Measurements from ENCODE around the gene LRRC1. TPM values are rescaled to one million over a fixed set of nuclear protein-coding genes. Genes with fewer than 3 reads are reported as not detected.

The LRRC1 gene
- total and polyA plus RNA-seq, 3 experiments from 2014 or later, result 1.6 to 2.5 (median 2.4) TPM

GRCh38 chr6:53858196-53858595, 63.4 kb downstream of the LRRC1 start:
- ChIA-PET CTCF (no interaction called here), POLR2A (no interaction called here)
- H3K4me1 Mint-ChIP-seq, result peaks cover 8 to 16% (median 15%) of the 10 kb centered on the region in 3 donors
- Histone ChIP-seq H3K9me3 (ENCODE audit: low read length) (no peaks in the 10 kb centered on the region), H3K27me3 (ENCODE audit: insufficient read depth, low read length, poor library complexity, severe bottlenecking) (no peaks in the 10 kb centered on the region), H3K27ac (ENCODE audit: low read depth, low read length) (no peak overlapping the region), H3K36me3 (ENCODE audit: insufficient read depth, low read length) (no peaks in the 10 kb centered on the region), H3K4me1 (ENCODE audit: insufficient read depth, low read length) (no peaks in the 10 kb centered on the region), H3K4me3 (ENCODE audit: low read length) (no peak overlapping the region)
- H3K4me3 Mint-ChIP-seq, result no peak overlapping the region
- no peak for DNase-seq
- no peaks in the 10 kb centered on the region for H3K9me3 Mint-ChIP-seq
- H3K36me3 Mint-ChIP-seq, result no peaks in the 10 kb centered on the region
- H3K27me3 Mint-ChIP-seq, result peaks cover 0 to 4% of the 10 kb centered on the region in 2 donors
- no peak overlapping the region for H3K27ac Mint-ChIP-seq

GRCh38 chr6:53858913-53859312, 64.1 kb downstream of the LRRC1 start:
- ChIA-PET CTCF (no interaction called here), POLR2A (no interaction called here)
- Histone ChIP-seq H3K27me3 (ENCODE audit: insufficient read depth, low read length, poor library complexity, severe bottlenecking) (no peaks in the 10 kb centered on the region), H3K36me3 (ENCODE audit: insufficient read depth, low read length) (no peaks in the 10 kb centered on the region), H3K4me3 (ENCODE audit: low read length) (no peak overlapping the region), H3K4me1 (ENCODE audit: insufficient read depth, low read length) (no peaks in the 10 kb centered on the region), H3K9me3 (ENCODE audit: low read length) (no peaks in the 10 kb centered on the region), H3K27ac (ENCODE audit: low read depth, low read length) (no peak overlapping the region)
- Mint-ChIP-seq H3K9me3 (no peaks in the 10 kb centered on the region), H3K4me1 (peaks cover 8 to 14% (median 13%) of the 10 kb centered on the region in 3 donors), H3K27ac (no peak overlapping the region), H3K4me3 (no peak overlapping the region), H3K27me3 (peaks cover 0 to 4% of the 10 kb centered on the region in 2 donors), H3K36me3 (no peaks in the 10 kb centered on the region)
- no peak for DNase-seq

- H3K9me3 ChIP-seq (ENCODE audit: low read length), result no peaks in the 10 kb centered on the region
- ChIA-PET POLR2A (no interaction called here), CTCF (no interaction called here)
- H3K9me3 Mint-ChIP-seq, result no peaks in the 10 kb centered on the region
- no peak overlapping the region for H3K27ac ChIP-seq (ENCODE audit: low read depth, low read length)
- H3K27me3 ChIP-seq (ENCODE audit: insufficient read depth, low read length, poor library complexity, severe bottlenecking), result no peaks in the 10 kb centered on the region
- no peaks in the 10 kb centered on the region for H3K36me3 ChIP-seq (ENCODE audit: insufficient read depth, low read length)
- H3K36me3 Mint-ChIP-seq, result no peaks in the 10 kb centered on the region
- no peaks in the 10 kb centered on the region for H3K4me1 ChIP-seq (ENCODE audit: insufficient read depth, low read length)
- H3K4me1 Mint-ChIP-seq, result no peaks in the 10 kb centered on the region
- no peak overlapping the region for H3K27ac Mint-ChIP-seq
- no peak overlapping the region for H3K4me3 Mint-ChIP-seq
- no peak overlapping the region for H3K4me3 ChIP-seq (ENCODE audit: low read length)
- peaks cover 0 to 5% of the 10 kb centered on the region in 2 donors for H3K27me3 Mint-ChIP-seq
- no peak for DNase-seq
Measured at GRCh38 chr6:53860511-53860910, 65.7 kb downstream of the LRRC1 start.

GRCh38 chr6:53861518-53861917, 66.7 kb downstream of the LRRC1 start:
- CTCF ChIA-PET, result no interaction called here
- DNase-seq, result no peak

GRCh38 chr6:53862662-53863462, 68.1 kb downstream of the LRRC1 start:
- Mint-ChIP-seq H3K36me3 (no peaks in the 10 kb centered on the region), H3K27me3 (peaks cover 0 to 1% of the 10 kb centered on the region in 2 donors), H3K4me3 (no peak overlapping the region), H3K9me3 (no peaks in the 10 kb centered on the region), H3K27ac (peak overlapping the region in 1 of 8 donors; percentile 4), H3K4me1 (no peaks in the 10 kb centered on the region)
- ChIA-PET CTCF (no interaction called here), POLR2A (no interaction called here)
- no peak for DNase-seq
- H3K9me3 ChIP-seq (ENCODE audit: low read length), result no peaks in the 10 kb centered on the region
- no peaks in the 10 kb centered on the region for H3K36me3 ChIP-seq (ENCODE audit: insufficient read depth, low read length)
- H3K4me3 ChIP-seq (ENCODE audit: low read length), result no peak overlapping the region
- H3K27me3 ChIP-seq (ENCODE audit: insufficient read depth, low read length, poor library complexity, severe bottlenecking), result no peaks in the 10 kb centered on the region
- H3K27ac ChIP-seq (ENCODE audit: low read depth, low read length), result no peak overlapping the region
- no peaks in the 10 kb centered on the region for H3K4me1 ChIP-seq (ENCODE audit: insufficient read depth, low read length)

More at GRCh38 chr6:53861518-53861917, 66.7 kb downstream of the LRRC1 start:
- Histone ChIP-seq H3K27ac (ENCODE audit: low read depth, low read length) (no peak overlapping the region), H3K27me3 (ENCODE audit: insufficient read depth, low read length, poor library complexity, severe bottlenecking) (no peaks in the 10 kb centered on the region), H3K4me3 (ENCODE audit: low read length) (no peak overlapping the region), H3K9me3 (ENCODE audit: low read length) (no peaks in the 10 kb centered on the region), H3K36me3 (ENCODE audit: insufficient read depth, low read length) (no peaks in the 10 kb centered on the region), H3K4me1 (ENCODE audit: insufficient read depth, low read length) (no peaks in the 10 kb centered on the region)
- H3K36me3 Mint-ChIP-seq, result no peaks in the 10 kb centered on the region
- peak overlapping the region in 1 of 8 donors; percentile 56 for H3K27ac Mint-ChIP-seq
- no peaks in the 10 kb centered on the region for H3K9me3 Mint-ChIP-seq
- no peaks in the 10 kb centered on the region for H3K4me1 Mint-ChIP-seq
- POLR2A ChIA-PET, result no interaction called here
- peaks cover 0 to 5% of the 10 kb centered on the region in 2 donors for H3K27me3 Mint-ChIP-seq
- no peak overlapping the region for H3K4me3 Mint-ChIP-seq

- no peaks in the 10 kb centered on the region for H3K4me1 ChIP-seq (ENCODE audit: insufficient read depth, low read length)
- Mint-ChIP-seq H3K36me3 (no peaks in the 10 kb centered on the region), H3K27me3 (peaks cover 0 to 1% of the 10 kb centered on the region in 2 donors), H3K27ac (no peak overlapping the region), H3K4me3 (no peak overlapping the region), H3K4me1 (no peaks in the 10 kb centered on the region), H3K9me3 (no peaks in the 10 kb centered on the region)
- no peaks in the 10 kb centered on the region for H3K27me3 ChIP-seq (ENCODE audit: insufficient read depth, low read length, poor library complexity, severe bottlenecking)
- no peaks in the 10 kb centered on the region for H3K36me3 ChIP-seq (ENCODE audit: insufficient read depth, low read length)
- CTCF ChIA-PET, result no interaction called here
- DNase-seq, result no peak
- H3K9me3 ChIP-seq (ENCODE audit: low read length), result no peaks in the 10 kb centered on the region
- no peak overlapping the region for H3K4me3 ChIP-seq (ENCODE audit: low read length)
- no peak overlapping the region for H3K27ac ChIP-seq (ENCODE audit: low read depth, low read length)
- POLR2A ChIA-PET, result no interaction called here
Measured at GRCh38 chr6:53864781-53865180, 70.0 kb downstream of the LRRC1 start.

- ChIA-PET POLR2A (no interaction called here), CTCF (no interaction called here)
- H3K9me3 Mint-ChIP-seq, result no peaks in the 10 kb centered on the region
- H3K36me3 Mint-ChIP-seq, result peaks cover 0 to 4% (median 0%) of the 10 kb centered on the region in 3 donors
- H3K4me1 Mint-ChIP-seq, result peaks cover 0 to 7% (median 2%) of the 10 kb centered on the region in 3 donors
- no peak overlapping the region for H3K4me3 Mint-ChIP-seq
- H3K27ac ChIP-seq (ENCODE audit: low read depth, low read length), result no peak overlapping the region
- H3K27ac Mint-ChIP-seq, result no peak overlapping the region
- no peaks in the 10 kb centered on the region for H3K4me1 ChIP-seq (ENCODE audit: insufficient read depth, low read length)
- no peak for DNase-seq
- peaks cover 0 to 1% of the 10 kb centered on the region in 2 donors for H3K27me3 Mint-ChIP-seq
- no peak overlapping the region for H3K4me3 ChIP-seq (ENCODE audit: low read length)
- no peaks in the 10 kb centered on the region for H3K36me3 ChIP-seq (ENCODE audit: insufficient read depth, low read length)
- no peaks in the 10 kb centered on the region for H3K9me3 ChIP-seq (ENCODE audit: low read length)
- H3K27me3 ChIP-seq (ENCODE audit: insufficient read depth, low read length, poor library complexity, severe bottlenecking), result no peaks in the 10 kb centered on the region
Measured at GRCh38 chr6:53866226-53866625, 71.4 kb downstream of the LRRC1 start.

GRCh38 chr6:53868626-53869025, 73.8 kb downstream of the LRRC1 start:
- H3K9me3 Mint-ChIP-seq, result peaks cover 0 to 3% (median 0%) of the 10 kb centered on the region in 5 donors
- Histone ChIP-seq H3K4me3 (ENCODE audit: low read length) (no peak overlapping the region), H3K9me3 (ENCODE audit: low read length) (no peaks in the 10 kb centered on the region), H3K36me3 (ENCODE audit: insufficient read depth, low read length) (no peaks in the 10 kb centered on the region), H3K27me3 (ENCODE audit: insufficient read depth, low read length, poor library complexity, severe bottlenecking) (no peaks in the 10 kb centered on the region), H3K4me1 (ENCODE audit: insufficient read depth, low read length) (no peaks in the 10 kb centered on the region), H3K27ac (ENCODE audit: low read depth, low read length) (no peak overlapping the region)
- H3K27ac Mint-ChIP-seq, result no peak overlapping the region
- no peak for DNase-seq
- CTCF ChIA-PET, result no interaction called here
- H3K27me3 Mint-ChIP-seq, result peaks cover 0 to 1% of the 10 kb centered on the region in 2 donors
- H3K4me3 Mint-ChIP-seq, result no peak overlapping the region
- H3K4me1 Mint-ChIP-seq, result peaks cover 0 to 8% (median 3%) of the 10 kb centered on the region in 3 donors
- POLR2A ChIA-PET, result no interaction called here
- peaks cover 0 to 20% (median under 1%) of the 10 kb centered on the region in 3 donors for H3K36me3 Mint-ChIP-seq

All from CD8-positive, alpha-beta memory T cell (primary cell).